MM.1S (cell line): ENCODE data around the gene ATR.
"Not testable (repeated sequence)": the region's sequence is repeated elsewhere in the genome, so short reads cannot be mapped to it uniquely, and the experiment has no call there.

Source experiments
- DNase-seq: peaks from one replicate; pipeline ENCODE4 v3.0.0-alpha.2; 2015
- H2AFZ ChIP-seq: fragments of 300-600 bp; sonication (generic); 2 replicates; pipeline ENCODE4 v1.6.0; 2016; ENCODE audit warnings: antibody characterized with exemption, low read length
- H3F3A ChIP-seq: fragments of 300-600 bp; sonication (generic); 2 replicates; pipeline ENCODE4 v1.6.1; 2016; ENCODE audit warnings: mild to moderate bottlenecking, antibody characterized with exemption, low read length, moderate library complexity, mixed read lengths; ENCODE audit not compliant: insufficient read depth
- H3K27ac ChIP-seq: fragments of 300-600 bp; sonication (generic); 2 replicates; pipeline ENCODE4 v1.5.1; 2016; ENCODE audit warnings: mild to moderate bottlenecking, low read length
- H3K27me3 ChIP-seq: fragments of 300-600 bp; sonication (generic); replicated peaks from 2 replicates; pipeline ENCODE4 v1.6.0; 2016; ENCODE audit warnings: low read length; ENCODE audit not compliant: insufficient read depth
- H3K36me3 ChIP-seq: fragments of 300-600 bp; sonication (generic); replicated peaks from 2 replicates; pipeline ENCODE4 v1.6.1; 2016; ENCODE audit warnings: mild to moderate bottlenecking, low read length, mixed read lengths; ENCODE audit not compliant: insufficient read depth
- H3K4me1 ChIP-seq: fragments of 300-600 bp; sonication (generic); 2 replicates; pipeline ENCODE4 v1.6.1; 2016; ENCODE audit warnings: low read length, mixed read lengths
- H3K4me2 ChIP-seq: fragments of 300-600 bp; sonication (generic); 2 replicates; pipeline ENCODE4 v1.6.0; 2016; ENCODE audit warnings: low read depth, low read length
- H3K4me3 ChIP-seq: fragments of 300-600 bp; sonication (generic); 2 replicates; pipeline ENCODE4 v1.5.1; 2016; ENCODE audit warnings: low read length, mixed read lengths
- H3K79me2 ChIP-seq: fragments of 300-600 bp; sonication (generic); 2 replicates; pipeline ENCODE4 v1.6.1; 2016; ENCODE audit warnings: mixed run types, low read length, mixed read lengths
- H3K9ac ChIP-seq: fragments of 300-600 bp; sonication (generic); 2 replicates; pipeline ENCODE4 v1.6.1; 2016; ENCODE audit warnings: low read length, mixed read lengths
- H3K9me2 ChIP-seq: fragments of 300-600 bp; sonication (generic); replicated peaks from 2 replicates; pipeline ENCODE4 v1.6.1; 2016; ENCODE audit warnings: mild to moderate bottlenecking, low read length, mixed read lengths; ENCODE audit not compliant: insufficient read depth
- H3K9me3 ChIP-seq: fragments of 300-600 bp; sonication (generic); replicated peaks from 2 replicates; pipeline ENCODE4 v1.6.1; 2016; ENCODE audit warnings: mild to moderate bottlenecking, low read length, mixed read lengths; ENCODE audit not compliant: insufficient read depth
- H4K20me1 ChIP-seq: fragments of 300-600 bp; sonication (generic); 2 replicates; pipeline ENCODE4 v1.6.1; 2016; ENCODE audit warnings: mild to moderate bottlenecking, low read length, moderate library complexity, mixed read lengths; ENCODE audit not compliant: insufficient read depth
- EZH2 ChIP-seq: fragments of 300-600 bp; sonication (generic); optimal IDR thresholded peaks from 2 replicates; pipeline ENCODE3; 2017; ENCODE audit warnings: low read depth, mild to moderate bottlenecking, antibody characterized with exemption, low read length, mixed read lengths
- EZH2phosphoT487 ChIP-seq: fragments of 300-600 bp; sonication (generic); IDR thresholded peaks from 2 replicates; pipeline ENCODE4 v1.6.1; 2018; ENCODE audit warnings: antibody characterized with exemption, low read length
- TF ChIP-seq, protein P1 (sequence below): fragments of 300-600 bp; sonication (generic); IDR thresholded peaks from 2 replicates; pipeline ENCODE4 v1.5.1; 2016; ENCODE audit warnings: antibody characterized with exemption, low read length, mixed read lengths

ATR gene

DNA sequence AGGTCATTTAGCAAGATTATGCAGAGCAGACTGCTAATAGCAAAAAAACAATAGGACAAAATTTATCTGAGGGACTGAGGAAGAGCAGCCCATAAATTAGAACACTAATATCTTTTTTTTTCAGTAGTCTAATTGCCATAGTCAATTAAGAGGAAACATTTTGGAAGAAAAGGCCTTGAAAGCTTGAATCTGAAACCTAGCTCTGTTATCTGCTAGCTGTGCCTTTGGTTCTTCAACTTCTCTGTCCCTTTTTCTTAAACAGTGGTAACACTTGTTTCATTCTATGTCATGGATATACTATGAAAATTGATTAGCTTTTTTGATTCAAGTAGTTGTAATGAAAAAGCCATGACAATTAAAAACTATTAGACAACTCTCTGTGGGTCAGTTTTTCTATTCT lies 1.7 kb downstream of the ATR start:
- Histone ChIP-seq H3K27me3 (no peaks in the 10 kb centered on the region), H3K9ac (no peak overlapping the region), H3K9me3 (no peaks in the 10 kb centered on the region), H3K4me3 (no peak overlapping the region; the same call in 1 of the 2 replicates), H4K20me1 (no peaks in the 10 kb centered on the region), H3K4me1 (peaks cover 12% of the 10 kb centered on the region), H3K36me3 (no peaks in the 10 kb centered on the region), H3K9me2 (no peaks in the 10 kb centered on the region), H3K4me2 (peak overlapping the region; percentile 89; the same call in 1 of the 2 replicates), H2AFZ (no peak overlapping the region), H3K79me2 (peaks cover 65% of the 10 kb centered on the region), H3F3A (peaks cover 6% of the 10 kb centered on the region; the same call in 1 of the 2 replicates), H3K27ac (no peak overlapping the region)
- DNase-seq, result no peak
- TF ChIP-seq EZH2phosphoT487 (no peak), EZH2 (no peak)
- TF ChIP-seq, protein P1, sequence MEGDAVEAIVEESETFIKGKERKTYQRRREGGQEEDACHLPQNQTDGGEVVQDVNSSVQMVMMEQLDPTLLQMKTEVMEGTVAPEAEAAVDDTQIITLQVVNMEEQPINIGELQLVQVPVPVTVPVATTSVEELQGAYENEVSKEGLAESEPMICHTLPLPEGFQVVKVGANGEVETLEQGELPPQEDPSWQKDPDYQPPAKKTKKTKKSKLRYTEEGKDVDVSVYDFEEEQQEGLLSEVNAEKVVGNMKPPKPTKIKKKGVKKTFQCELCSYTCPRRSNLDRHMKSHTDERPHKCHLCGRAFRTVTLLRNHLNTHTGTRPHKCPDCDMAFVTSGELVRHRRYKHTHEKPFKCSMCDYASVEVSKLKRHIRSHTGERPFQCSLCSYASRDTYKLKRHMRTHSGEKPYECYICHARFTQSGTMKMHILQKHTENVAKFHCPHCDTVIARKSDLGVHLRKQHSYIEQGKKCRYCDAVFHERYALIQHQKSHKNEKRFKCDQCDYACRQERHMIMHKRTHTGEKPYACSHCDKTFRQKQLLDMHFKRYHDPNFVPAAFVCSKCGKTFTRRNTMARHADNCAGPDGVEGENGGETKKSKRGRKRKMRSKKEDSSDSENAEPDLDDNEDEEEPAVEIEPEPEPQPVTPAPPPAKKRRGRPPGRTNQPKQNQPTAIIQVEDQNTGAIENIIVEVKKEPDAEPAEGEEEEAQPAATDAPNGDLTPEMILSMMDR, result no peak

DNA sequence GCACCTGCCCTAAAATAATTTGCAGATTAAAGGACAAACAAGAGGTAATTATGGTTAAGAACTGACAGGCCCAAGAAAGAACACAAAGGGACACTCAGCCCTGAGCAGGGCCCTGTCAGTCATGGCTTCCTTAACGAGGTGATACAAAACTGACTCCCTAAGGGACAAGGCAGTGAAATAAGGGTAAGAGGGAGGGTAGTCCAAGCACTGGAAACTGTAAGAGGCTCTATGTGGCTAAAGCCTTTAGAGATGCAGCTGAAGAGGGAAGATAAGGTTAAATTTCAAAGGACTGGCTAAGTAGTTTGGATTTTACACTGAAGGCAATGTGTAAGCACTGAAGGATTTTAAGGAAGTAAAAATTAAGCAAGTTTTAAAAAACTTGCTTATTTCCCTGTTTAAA lies 3.9 kb downstream of the ATR start:
- no peak overlapping the region for H3K27ac ChIP-seq
- peaks cover 12% of the 10 kb centered on the region for H3K4me1 ChIP-seq
- no peak for DNase-seq
- TF ChIP-seq EZH2 (no peak), EZH2phosphoT487 (no peak)
- TF ChIP-seq, protein P1, result no peak
- no peak overlapping the region for H3K4me3 ChIP-seq
- peaks cover 6% of the 10 kb centered on the region; the same call in 1 of the 2 replicates for H3F3A ChIP-seq
- peaks cover 76% of the 10 kb centered on the region for H3K79me2 ChIP-seq
- no peaks in the 10 kb centered on the region for H4K20me1 ChIP-seq
- H3K9ac ChIP-seq, result no peak overlapping the region
- H3K27me3 ChIP-seq, result no peaks in the 10 kb centered on the region
- H3K9me3 ChIP-seq, result no peaks in the 10 kb centered on the region
- H3K9me2 ChIP-seq, result no peaks in the 10 kb centered on the region
- no peaks in the 10 kb centered on the region for H3K36me3 ChIP-seq
- H3K4me2 ChIP-seq, result no peak overlapping the region
- H2AFZ ChIP-seq, result no peak overlapping the region

DNA sequence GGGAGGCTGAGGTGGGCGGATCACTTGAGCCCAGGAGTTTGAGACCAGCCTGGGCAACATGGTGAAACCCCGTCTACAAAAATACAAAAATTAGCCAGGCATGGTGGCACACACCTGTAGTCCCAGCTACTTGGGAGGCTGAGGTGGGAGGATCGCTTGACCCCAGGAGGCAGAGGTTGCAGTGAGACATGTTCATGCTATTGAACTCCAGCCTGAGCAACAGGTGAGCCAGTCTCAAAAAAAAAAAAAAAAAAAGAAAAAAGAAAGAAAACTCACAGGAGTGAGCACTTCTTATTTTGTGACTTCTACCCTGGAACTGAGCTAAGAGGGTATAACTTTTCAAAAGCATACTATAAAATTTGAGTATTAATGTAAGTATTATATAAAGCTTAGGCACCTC lies 4.3 kb downstream of the ATR start:
- H4K20me1 ChIP-seq, H3K9ac ChIP-seq, H3K27me3 ChIP-seq, H2AFZ ChIP-seq, H3K4me3 ChIP-seq, DNase-seq, H3K4me2 ChIP-seq, H3K27ac ChIP-seq, H3K9me3 ChIP-seq, H3K36me3 ChIP-seq, H3K9me2 ChIP-seq, H3K4me1 ChIP-seq, H3F3A ChIP-seq: not testable (repeated sequence)
- peaks cover 77% of the 10 kb centered on the region for H3K79me2 ChIP-seq

DNA sequence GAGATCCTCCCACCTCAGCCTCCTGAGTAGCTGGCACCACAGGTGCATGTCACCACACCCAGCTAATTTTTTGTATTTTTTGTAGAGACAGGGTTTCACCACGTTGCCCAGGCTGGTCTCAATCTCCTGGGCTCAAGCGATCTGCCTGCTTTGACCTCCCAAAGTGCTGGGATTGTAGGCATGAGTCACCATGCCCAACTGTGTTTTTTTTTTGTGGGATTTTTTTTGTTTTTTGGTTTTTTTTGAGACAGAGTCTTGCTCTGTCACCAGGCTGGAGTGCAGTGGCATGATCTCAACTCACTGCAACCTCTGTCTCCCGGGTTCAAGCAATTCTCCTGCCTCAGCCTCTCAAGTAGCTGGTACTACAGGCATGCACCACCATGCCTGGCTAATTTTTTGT lies 9.1 kb downstream of the ATR start:
- not testable (repeated sequence) for H3K27ac ChIP-seq, H3K36me3 ChIP-seq, H3K9me3 ChIP-seq, H3K4me2 ChIP-seq, H3F3A ChIP-seq, H3K27me3 ChIP-seq, DNase-seq, H4K20me1 ChIP-seq, H3K9ac ChIP-seq, H3K9me2 ChIP-seq, H2AFZ ChIP-seq, H3K4me1 ChIP-seq, H3K4me3 ChIP-seq
- H3K79me2 ChIP-seq, result peaks cover 57% of the 10 kb centered on the region
